Cerebellar cortex (tissue), 1 donor: ENCODE measurements around the gene LRRC9.
"Not testable (repeated sequence)": the region's sequence is repeated elsewhere in the genome, so short reads cannot be mapped to it uniquely, and the experiment has no call there.

Experiments
- DNase-seq: peaks from one replicate; pipeline ENCODE4 v3.0.0-alpha.2; 2015; ENCODE audit warnings: low spot score

Gene LRRC9

DNA sequence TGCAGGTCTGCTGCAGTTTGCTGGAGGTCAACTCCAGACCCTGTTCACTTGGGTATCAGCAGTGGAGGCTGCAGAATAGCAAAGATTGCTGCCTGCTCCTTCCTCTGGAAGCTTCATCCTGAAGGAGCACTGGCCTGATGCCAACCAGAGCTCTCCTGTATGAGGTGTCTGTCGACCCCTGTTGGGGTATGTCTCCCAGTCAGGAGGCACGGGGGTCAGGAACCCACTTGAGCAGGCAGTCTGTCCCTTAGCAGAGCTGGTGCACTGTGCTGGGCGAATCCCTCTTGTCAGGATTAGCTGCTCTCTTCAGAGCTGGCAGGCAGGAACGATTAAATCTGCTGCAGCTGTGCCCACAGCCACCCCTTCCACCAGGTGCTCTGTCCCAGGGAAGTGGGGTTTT is 37.9 kb downstream of the LRRC9 start:
- DNase-seq: not testable (repeated sequence)

DNA sequence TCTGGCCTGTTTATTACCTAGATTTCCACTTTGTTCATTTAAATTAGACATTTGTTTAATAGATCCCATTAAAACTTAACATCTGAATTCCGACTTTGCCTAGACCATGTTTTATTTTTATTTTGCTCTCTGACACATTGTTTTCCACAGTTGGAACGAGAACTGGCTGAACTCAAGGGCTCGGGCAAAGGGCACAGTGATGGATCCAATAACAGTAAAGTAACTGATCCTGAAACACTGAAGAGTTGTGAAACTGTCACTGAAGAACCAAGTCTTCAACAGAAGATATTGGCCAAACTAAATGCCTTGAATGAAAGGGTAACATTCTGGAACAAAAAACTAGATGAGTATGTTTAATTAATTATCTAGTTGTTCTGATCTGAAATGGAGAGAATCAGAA is 39.7 kb downstream of the LRRC9 start:
- DNase-seq: no peak

GRCh38 chr14:59961518-59962062 is 41.6 kb downstream of the LRRC9 start:
- DNase-seq: no peak

DNA sequence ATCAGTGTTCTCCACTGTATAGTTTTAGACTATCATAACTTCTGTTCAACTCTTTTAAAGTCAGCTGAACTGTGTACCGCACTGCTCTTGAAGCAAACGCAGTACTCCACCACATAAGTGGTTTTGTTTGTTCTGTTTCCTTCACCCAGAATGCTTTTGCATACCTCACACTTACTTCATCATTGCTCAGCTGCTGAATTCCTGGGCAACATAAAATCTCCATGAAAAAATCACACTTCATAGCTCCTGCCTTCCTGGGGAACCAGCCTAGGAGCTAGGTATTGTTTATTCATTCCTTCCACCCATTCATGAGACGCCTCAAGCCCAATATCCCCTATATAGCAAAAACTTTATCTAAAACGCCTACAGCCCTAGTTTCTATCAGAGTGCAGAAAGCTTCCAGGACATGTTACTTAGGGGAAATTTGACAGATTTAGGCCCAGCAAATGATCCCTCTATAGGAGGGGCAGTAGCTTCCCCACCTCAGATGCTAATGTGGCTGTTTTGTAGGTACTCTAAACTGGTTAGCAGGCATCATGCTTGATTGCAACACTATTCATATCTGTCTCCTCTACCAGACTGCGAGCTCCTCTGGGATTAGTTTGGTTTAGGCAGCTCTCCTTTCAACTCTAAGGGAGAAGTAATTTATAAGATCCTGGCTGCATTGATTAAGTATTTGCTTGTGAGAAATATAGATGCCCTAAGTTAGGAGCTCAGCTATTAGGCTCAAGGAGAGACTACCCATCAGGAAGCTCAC is 44.5 kb downstream of the LRRC9 start:
- DNase-seq: no peak

- no peak for DNase-seq
These were observed 49.4 kb downstream of the LRRC9 start for GRCh38 chr14:59969319-59969718.

DNA sequence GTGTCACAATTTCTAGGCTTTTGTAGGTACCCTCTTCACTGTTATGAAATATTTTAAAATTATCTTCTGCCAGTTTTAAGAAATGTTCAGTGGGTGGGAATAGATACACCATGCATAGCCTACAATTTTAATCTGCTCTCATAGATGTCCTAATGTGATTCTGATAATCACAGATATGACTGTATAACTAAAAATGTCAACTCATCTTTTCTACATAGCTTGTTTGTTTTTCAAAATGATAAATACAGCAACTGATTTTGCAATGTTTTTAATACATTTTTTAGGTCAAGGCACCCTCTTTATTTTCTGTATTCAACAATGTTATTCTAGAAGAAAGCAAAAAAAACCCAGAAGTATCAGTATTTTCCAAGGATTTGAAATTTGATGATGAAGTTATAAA is 61.6 kb downstream of the LRRC9 start:
- DNase-seq: no peak

GRCh38 chr14:59983048-59983447 is 63.1 kb downstream of the LRRC9 start:
- DNase-seq: no peak

DNA sequence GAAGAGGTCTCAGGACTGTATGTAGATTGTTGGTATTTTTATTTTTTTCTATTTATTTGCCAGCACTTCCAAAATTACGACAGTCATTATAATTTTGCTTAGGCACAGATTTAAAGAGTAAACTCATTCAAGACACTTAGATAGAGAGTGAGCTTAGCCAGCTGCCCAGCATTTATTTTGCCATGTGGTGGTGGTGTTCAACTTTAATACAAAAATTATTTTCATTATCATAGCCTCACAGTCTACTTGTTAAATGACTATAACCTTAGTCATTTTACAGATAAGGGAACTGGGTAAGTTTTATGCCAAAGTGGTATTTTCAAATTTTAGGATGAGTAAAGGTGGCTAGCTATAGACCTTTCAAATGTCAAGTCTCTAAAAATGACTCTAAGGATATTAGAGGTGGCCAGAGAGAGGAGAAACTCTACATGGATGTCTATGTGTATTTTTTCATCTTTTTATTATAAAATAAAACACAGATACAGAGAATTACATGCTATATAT is 66.7 kb downstream of the LRRC9 start:
- DNase-seq: no peak

DNA sequence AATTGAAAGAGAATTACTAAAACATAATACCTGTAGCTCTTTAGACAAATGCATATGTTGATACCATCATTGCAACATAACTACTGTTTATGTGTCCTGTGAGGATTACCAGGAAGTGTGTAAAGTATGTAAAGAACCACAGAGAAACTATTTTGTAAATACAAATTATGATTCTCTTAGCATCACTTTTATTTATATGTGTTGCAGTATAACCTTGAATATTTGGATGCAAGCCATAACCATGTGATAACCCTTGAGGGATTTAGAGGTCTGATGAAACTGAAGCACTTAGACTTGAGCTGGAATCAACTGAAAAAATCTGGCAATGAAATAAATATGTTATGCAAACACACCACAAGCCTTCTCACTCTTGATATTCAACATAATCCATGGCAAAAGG is 77.5 kb downstream of the LRRC9 start:
- no peak for DNase-seq

DNA sequence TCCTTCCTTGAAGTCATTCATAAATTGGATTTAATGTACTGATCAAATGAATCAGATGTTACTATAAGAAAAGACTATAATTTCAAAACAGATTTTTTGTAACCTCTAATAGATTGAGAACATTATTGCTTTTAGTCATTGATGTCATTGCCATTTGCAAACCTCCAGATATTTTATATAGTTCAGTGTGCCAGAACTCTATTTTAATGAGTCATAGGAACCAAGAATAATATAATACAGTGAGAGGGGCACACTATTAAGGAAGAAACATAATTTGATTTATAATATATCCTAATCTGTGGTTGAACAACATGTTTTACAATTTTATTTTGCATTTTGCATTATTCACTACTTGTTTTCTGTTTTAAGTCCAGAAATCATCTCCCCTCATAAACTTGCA is 78.0 kb downstream of the LRRC9 start:
- DNase-seq: no peak

DNA sequence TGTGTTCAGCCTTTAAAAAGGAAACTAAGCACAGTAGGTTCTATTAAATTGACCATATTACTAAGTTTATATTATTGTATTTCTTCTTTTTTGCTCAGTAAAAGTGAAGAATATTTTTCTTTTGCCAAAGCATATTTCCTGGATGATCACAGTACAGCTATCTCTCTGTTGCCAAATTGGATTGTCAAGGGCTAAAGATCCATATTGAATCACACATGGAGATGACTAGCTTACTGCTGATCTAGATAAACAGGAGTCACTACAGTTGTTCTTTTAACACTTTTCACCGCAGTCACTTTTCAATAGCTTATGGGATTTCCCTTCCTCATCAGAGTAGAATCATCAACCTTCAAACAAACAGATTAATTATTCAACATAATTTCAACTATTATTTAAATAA is 78.6 kb downstream of the LRRC9 start:
- DNase-seq: no peak

GRCh38 chr14:60002819-60003492 is 83.0 kb downstream of the LRRC9 start:
- no peak for DNase-seq

GRCh38 chr14:60003991-60004390 is 84.0 kb downstream of the LRRC9 start:
- DNase-seq: no peak

GRCh38 chr14:60008042-60008441 is 88.1 kb downstream of the LRRC9 start:
- DNase-seq: no peak

GRCh38 chr14:60010263-60010662 is 90.3 kb downstream of the LRRC9 start:
- DNase-seq: not testable (repeated sequence)

DNA sequence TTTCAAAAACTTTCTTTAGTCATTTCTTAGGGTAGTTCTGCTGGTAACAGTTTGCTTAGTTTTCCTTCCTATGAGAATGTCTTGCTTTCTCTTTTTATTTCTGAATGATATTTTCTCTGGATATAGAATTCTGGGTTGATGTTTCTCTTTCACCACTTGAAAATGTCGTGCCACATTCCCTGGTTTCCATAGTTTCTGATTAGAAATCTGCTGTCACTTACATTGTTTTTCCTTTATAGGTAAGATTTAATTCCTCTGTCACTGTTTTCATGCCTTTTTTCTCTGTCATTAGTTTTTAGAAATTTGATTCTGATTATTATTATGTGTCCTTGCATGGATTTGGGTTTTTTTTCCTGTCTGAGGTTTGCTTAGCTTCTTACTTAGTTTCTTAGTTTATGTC is 94.5 kb downstream of the LRRC9 start:
- DNase-seq: no peak

DNA sequence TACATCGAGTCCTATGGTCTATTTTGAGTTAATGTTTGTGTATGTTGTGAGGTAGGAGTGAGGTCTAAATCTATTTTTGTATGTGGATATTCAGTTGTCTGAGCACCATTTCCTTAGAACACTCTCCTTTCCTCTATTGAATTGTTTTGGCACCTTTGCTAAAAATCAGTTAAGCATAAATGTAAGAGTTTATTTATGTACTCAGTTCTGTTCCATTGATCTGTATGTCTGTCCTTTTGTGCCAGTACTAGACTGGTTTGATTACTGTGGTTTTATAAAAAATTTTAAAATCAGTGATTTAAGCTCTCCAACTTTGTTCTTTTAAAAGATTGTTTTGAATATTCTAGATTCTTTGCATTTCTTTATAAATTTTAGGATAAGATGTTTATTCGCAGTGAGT is 101.7 kb downstream of the LRRC9 start:
- no peak for DNase-seq

GRCh38 chr14:60025571-60025970 is 105.6 kb downstream of the LRRC9 start:
- DNase-seq: no peak

- no peak for DNase-seq
These were observed 115.2 kb downstream of the LRRC9 start for GRCh38 chr14:60035177-60035576.

GRCh38 chr14:60047976-60048375 is 128.0 kb downstream of the LRRC9 start:
- DNase-seq: not testable (repeated sequence)

DNA sequence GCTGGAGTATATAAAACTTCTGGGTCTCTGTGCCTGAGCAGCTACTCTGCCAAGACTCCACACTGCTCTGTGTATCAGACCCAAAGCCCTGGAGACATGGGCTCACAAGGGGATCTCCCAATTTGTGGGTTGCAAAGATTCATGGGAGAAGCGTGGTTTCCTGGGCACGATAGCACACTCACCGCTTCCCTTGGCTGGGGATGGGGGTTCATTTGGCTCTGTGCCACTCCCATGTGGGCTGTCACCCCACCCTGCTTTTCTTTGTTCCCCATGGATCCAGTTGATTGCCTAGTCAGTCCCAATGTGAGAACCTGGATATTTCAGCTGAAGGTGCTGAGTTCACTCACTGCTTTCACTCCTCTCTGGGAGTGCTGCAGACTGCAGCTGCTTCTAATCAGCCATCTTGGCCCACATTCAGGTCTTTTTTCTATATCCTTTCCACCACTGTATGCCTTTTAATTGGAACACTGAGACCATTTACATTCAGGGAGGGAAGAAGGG is 131.8 kb downstream of the LRRC9 start:
- DNase-seq: no peak

- DNase-seq: no peak
These were observed 138.1 kb downstream of the LRRC9 start for GRCh38 chr14:60058087-60058486.

- no peak for DNase-seq
These were observed 141.4 kb downstream of the LRRC9 start for GRCh38 chr14:60061371-60061770.
